HCT116 (cell line): ENCODE results near the gene RFX3.

Experiments used
- EZH2 ChIP-seq: fragments of 200-600 bp; sonication (generic); IDR thresholded peaks from 2 replicates; pipeline ENCODE4 v1.6.1; 2017; ENCODE audit warnings: antibody characterized with exemption, mixed run types
- TF ChIP-seq, protein P1 (sequence below), 3 experiments: fragments of 200-600 bp in 1 of 3; sonication (generic) in 1 of 3; IDR thresholded peaks in 2 of 3; conservative IDR thresholded peaks in 1 of 3; 2 replicates each; pipeline ENCODE4 v1.5.1; 2012 to 2017; ENCODE audit warnings: low read depth in 2 of 3, low read length in 2 of 3, antibody characterized with exemption in 1 of 3, borderline replicate concordance in 1 of 3, control low read depth in 1 of 3, mild to moderate bottlenecking in 1 of 3, mixed read lengths in 1 of 3, mixed run types in 1 of 3, moderate library complexity in 1 of 3; ENCODE audit not compliant: insufficient read depth in 1 of 3

- TF ChIP-seq, protein P1, sequence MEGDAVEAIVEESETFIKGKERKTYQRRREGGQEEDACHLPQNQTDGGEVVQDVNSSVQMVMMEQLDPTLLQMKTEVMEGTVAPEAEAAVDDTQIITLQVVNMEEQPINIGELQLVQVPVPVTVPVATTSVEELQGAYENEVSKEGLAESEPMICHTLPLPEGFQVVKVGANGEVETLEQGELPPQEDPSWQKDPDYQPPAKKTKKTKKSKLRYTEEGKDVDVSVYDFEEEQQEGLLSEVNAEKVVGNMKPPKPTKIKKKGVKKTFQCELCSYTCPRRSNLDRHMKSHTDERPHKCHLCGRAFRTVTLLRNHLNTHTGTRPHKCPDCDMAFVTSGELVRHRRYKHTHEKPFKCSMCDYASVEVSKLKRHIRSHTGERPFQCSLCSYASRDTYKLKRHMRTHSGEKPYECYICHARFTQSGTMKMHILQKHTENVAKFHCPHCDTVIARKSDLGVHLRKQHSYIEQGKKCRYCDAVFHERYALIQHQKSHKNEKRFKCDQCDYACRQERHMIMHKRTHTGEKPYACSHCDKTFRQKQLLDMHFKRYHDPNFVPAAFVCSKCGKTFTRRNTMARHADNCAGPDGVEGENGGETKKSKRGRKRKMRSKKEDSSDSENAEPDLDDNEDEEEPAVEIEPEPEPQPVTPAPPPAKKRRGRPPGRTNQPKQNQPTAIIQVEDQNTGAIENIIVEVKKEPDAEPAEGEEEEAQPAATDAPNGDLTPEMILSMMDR (IDR thresholded peaks at IDR 0.05 in 2 of 3, conservative IDR thresholded peaks at IDR 0.05 in 1 of 3; ENCODE audit: borderline replicate concordance in 1 of 3, insufficient read depth in 1 of 3, low read depth in 2 of 3, low read length in 2 of 3): no peak
- TF ChIP-seq EZH2: no peak
These were observed 51.0 kb downstream of the RFX3 start for GRCh38 chr9:3474821-3475220.
